Measurements from ENCODE around the gene GMPR.
A peak's percentile ranks its signal among the peaks of the same experiment; 100 is the strongest.

Gene GMPR

GRCh38 chr6:16201706-16202105 lies 36.7 kb upstream of the GMPR start:
- TF ChIP-seq CTCF (IDR thresholded peaks at IDR 0.05): no peak

- TF ChIP-seq CTCF (IDR thresholded peaks at IDR 0.05): no peak
Measured at GRCh38 chr6:16204653-16205376, 33.6 kb upstream of the GMPR start.

GRCh38 chr6:16205377-16206144 lies 32.8 kb upstream of the GMPR start:
- TF ChIP-seq CTCF (IDR thresholded peaks at IDR 0.05): no peak

GRCh38 chr6:16206595-16207037 lies 31.8 kb upstream of the GMPR start:
- TF ChIP-seq CTCF (IDR thresholded peaks at IDR 0.05): peak; percentile 86

GRCh38 chr6:16208989-16209388 lies 29.4 kb upstream of the GMPR start:
- TF ChIP-seq CTCF (IDR thresholded peaks at IDR 0.05): no peak

GRCh38 chr6:16209539-16209938 lies 28.8 kb upstream of the GMPR start:
- no peak for TF ChIP-seq CTCF (IDR thresholded peaks at IDR 0.05)

- no peak for TF ChIP-seq CTCF (IDR thresholded peaks at IDR 0.05)
Measured at GRCh38 chr6:16212276-16212675, 26.1 kb upstream of the GMPR start.

Measured in LNCAP (cell line).